ENCODE results near the gene RASSF1. TPM values are rescaled to one million over a fixed set of nuclear protein-coding genes. Genes with fewer than 3 reads are reported as not detected.

Gene RASSF1
- total RNA-seq, 1 donor from 2014 or later, result 14.7 TPM

DNA sequence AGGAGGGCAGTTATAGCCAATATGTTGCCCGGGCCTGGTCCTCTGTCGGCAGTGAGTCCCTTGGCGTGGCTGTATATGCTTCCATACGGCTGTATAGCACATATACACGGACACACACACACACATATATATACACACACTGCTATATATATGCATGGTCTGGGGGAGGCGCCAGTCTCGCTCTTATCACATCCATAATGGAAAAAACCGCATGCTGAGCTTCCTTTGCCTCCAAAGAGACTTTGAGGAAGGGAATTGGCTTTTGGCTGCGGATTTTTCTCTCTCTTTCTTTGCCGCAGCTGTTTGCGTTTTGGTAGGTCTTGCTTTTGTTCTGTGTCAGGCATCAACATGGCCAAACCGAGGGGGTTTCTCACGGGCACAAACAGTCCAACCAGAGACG lies 30.0 kb upstream of the RASSF1 start:
- DNase-seq (ENCODE audit: missing footprints) (no peak), ATAC-seq (no peak)
- intact Hi-C loops (cut with DNase I), result no loop called here

DNA sequence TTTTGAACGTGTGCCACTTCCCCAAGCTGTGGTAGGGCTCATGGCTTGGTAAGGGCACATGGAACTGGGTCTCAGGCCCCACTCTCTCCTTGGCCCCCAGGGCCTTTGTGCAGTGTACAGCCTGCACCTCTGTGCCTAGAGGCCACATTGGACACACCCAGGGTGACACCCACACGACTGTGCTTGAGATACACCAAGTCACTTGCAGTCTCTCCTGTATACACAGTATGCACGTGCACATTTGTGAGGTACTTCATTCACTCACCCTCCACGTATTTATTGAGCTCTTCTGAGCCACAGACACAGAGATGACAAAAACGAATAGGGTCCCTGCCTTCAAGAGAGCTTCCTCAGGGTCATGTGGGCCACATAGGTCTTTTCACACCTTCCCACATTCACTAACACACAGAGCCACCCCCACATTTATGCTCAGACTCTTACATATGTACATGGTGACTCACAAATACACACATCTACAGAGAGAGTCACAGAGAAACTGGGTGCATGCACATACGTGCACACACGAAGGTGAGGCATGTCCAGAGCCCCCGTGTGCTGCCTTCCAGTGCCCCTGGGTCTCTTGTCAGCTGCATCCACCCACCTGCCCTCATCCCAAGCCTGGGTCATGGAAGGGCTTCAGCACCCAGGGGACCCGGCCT lies 28.5 kb upstream of the RASSF1 start:
- DNase-seq (ENCODE audit: missing footprints) (no peak), ATAC-seq (no peak)
- intact Hi-C loops (cut with DNase I), result no loop called here

DNA sequence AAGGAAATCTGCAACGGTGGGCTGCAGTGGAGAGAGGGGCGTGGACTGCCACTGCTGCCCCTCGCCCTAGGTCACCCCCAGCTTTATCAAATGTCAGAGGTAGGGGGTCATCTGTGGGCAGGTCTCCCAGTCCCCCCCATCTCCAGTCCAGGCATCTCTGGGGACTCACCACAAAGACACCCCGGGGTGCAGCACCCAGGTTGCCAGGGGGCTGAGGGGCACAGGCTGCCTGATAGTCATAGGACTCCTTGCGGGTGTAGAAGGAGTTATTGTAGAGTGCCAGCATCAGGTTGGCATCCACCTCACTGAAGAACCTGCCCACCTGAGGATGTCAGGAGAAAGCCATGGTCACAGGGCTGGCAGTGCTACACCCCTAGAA lies 25.2 kb upstream of the RASSF1 start:
- ATAC-seq (no peak), DNase-seq (ENCODE audit: missing footprints) (no peak)
- intact Hi-C loops (cut with DNase I), result no loop called here

DNA sequence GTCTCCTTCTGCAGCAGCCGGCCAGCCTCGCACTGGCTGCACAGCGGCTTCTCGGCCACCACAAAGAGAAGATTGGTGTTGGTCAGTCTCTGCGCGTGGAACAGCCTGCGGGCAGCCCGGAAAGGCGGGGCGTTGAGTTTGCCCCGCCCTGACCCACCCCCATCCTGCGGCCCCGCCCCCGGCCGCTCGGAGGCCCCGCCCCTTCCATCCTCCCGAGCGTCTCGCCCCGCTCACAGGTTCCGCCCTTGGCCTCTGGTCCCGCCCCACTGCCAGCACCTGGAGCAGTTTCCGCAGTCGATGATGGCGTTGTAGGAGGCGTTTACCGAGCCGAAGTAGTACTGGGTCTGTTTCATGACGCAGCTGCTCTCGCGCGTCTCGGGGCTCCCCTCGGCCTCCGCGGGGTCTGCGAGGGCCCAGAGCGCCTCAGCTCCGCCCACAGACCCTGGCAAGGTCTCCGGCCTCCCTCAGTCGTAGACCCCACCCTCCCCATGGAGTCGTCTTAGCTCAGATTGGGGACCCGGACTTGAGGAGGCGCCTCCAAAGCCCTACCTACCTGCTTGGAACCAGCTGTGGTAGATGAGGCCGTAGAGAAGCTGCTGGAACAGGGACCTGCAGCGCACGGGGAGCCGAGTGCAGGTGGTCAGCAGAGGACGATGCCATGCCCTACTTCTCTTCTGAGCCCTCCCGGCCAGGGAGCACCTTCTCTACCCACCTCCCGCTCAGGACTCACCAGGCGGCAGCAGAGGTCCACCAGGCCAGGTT lies 24.6 kb upstream of the RASSF1 start:
- DNase-seq (ENCODE audit: missing footprints), result peak; percentile 91
- intact Hi-C loops (cut with DNase I), result no loop called here
- peak; percentile 88 for ATAC-seq

DNA sequence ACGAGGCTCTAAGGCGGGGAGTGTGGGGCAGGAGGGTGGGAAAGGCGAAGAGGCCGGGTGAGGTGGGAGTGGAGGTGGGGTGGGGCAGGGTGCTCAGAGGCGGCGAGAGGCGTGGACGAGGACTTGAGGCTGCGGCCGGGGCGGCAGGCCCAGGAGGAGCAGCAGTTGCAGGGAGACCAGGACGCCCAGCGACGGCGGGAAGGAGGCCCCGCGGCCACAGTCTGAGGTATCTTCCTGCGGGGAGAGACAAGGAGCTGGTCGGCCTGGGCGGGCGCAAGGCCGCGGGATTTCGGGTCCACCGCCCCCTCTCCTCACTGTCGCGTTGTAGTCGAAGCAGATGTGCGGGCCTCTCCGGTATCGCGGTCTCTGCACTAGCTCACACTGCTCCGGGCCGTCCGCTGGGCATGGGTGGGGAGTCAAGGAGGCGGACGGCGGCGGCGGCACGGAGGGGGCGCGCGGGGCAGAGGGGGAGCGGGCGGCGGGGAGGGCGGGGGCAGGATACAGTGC lies 24.0 kb upstream of the RASSF1 start:
- ATAC-seq (peak; percentile 33), DNase-seq (ENCODE audit: missing footprints) (no peak)

DNA sequence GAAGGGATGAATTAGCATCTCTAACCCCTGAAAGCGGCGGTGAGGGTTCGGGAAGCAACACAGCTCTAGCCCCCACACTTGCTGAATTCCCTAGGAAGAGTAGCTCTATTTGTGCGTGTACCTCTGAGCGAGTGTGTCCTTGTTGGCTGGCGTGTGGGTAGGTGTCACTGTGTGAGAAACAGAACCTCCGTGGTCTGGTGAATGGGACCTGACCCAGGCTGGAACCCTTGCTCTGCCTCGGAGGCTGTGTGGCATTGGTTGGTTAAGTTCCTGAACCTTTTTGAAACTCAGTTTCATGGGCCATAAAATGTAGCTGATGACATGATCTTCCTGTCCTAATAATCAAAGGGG lies 19.1 kb upstream of the RASSF1 start:
- intact Hi-C loops (cut with DNase I), result no loop called here
- no peak for ATAC-seq
- DNase-seq (ENCODE audit: missing footprints), result no peak

More for the DNA sequence above, 24.0 kb upstream of the RASSF1 start:
- intact Hi-C loops (cut with DNase I), result no loop called here

DNA sequence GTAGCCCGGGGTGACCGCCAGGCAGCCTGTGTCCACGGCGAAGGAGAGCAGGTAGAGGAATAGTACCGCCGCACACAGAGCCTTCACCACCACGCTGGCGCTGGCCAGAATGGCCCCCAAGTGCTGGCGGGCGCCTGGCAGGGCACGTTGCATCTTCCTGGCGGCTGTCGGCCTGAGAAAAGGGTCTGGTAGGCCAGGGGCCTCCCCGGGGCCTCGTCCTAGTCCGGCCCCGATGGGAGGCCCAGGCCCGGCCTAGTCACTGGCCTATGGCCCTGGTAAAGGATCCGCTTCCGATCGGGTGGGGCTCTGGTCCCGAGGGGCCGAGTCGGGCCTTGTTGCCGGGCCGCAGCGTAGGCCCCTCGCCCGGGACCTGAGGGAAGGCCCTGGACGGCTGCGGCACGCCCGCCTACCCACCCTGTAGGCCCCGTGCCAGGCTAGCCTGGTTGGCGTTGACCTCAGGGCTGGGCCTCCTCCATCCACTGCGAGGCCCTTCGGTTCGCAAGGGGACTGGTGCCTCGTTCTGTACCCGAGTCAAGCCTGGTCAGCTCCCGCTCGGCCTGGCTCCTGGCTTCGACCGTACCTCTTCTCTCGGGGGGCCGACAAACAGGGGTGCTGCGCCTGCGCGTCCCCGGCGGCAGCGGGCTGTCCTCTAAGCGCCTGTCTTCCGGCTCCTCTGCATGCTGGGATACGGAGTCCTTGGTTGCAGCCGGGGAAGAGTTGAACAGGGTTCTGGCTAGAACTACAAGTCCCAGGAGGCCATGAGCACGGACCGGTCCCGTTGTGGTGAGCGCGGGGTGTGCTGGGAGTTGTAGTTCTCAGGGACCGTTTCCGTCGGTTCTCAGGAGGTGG lies 18.5 kb upstream of the RASSF1 start, which contains the start of gene TMEM115:
Gene TMEM115, minus strand, starts transcription at position 611 of the 849 bp plus-strand sequence. Its CDS starts 458 bp downstream, at position 153.
- intact Hi-C loops (cut with DNase I), result no loop called here

DNA sequence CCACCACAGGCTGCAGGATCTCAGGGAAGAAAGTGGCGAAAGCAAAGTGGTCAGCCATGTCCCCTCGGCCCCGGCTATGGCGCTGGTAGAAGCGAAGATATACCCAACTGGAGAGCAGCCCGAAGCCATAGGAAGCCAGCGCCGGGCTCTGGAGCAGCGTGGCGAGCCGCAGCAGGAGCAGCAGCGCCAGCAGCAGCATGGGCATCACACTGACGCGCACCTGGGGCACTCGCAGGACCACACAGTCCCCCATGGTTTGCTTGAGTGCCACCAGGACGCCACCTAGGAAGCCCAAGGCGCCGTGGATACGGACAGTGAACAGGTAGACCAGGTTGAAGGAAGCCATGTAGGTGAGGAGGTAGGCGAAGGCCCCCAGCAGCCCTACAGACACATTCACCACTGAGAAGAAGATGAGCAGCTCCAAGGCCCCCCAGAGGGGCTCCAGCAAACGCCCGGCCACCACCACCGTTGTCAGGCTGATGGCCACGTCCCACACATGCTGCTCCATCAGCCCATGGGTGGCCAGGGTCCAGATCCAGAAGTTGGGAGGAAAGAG lies 17.8 kb upstream of the RASSF1 start:
- no peak for ATAC-seq
- no peak for DNase-seq (ENCODE audit: missing footprints)
- intact Hi-C loops (cut with DNase I), result no loop called here

More for the DNA sequence above, 18.5 kb upstream of the RASSF1 start, which contains the start of gene TMEM115:
- peak; percentile 97 for ATAC-seq
- peak; percentile 97 for DNase-seq (ENCODE audit: missing footprints)

DNA sequence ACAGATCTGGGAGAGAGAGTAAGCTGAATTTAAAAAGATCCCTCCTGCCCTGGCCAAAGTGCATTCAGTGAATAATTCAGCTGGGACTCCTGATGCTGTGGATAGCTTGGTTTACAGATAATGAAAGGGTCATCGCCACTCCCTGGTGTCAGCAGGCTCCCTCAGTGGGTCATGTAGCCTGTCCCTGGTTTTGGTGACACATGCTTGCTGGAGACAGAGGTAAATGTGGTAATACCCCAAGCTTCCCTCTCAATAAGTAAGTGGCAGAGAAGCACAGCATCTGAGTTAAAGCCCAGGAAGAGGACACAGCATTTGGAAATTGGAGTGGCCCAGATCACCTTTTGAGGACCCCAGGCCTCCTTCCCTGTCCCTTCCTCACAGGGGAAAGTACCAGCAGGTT lies 16.8 kb upstream of the RASSF1 start:
- intact Hi-C loops (cut with DNase I), result no loop called here
- ATAC-seq, result no peak
- no peak for DNase-seq (ENCODE audit: missing footprints)

DNA sequence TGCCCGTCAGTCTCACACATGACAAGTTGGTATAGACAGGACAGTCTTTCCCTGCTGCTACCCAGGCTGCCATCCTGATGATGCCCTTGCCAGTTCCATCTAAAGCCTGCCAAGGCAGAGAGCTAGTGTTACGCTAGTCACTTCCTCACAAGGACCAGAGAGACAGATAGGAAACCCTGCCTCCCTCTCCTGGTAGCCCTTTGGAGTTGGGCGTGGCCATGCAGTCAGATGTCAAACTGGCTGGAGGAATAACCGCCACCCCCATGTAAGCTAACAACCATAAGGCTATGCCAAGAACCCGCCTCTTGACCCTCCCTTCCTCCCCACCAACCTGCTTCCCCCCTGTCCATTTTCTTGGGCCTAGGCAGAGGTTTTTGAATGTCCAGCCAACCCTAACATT lies 15.9 kb upstream of the RASSF1 start:
- DNase-seq (ENCODE audit: missing footprints) (no peak), ATAC-seq (no peak)
- intact Hi-C loops (cut with DNase I), result no loop called here

DNA sequence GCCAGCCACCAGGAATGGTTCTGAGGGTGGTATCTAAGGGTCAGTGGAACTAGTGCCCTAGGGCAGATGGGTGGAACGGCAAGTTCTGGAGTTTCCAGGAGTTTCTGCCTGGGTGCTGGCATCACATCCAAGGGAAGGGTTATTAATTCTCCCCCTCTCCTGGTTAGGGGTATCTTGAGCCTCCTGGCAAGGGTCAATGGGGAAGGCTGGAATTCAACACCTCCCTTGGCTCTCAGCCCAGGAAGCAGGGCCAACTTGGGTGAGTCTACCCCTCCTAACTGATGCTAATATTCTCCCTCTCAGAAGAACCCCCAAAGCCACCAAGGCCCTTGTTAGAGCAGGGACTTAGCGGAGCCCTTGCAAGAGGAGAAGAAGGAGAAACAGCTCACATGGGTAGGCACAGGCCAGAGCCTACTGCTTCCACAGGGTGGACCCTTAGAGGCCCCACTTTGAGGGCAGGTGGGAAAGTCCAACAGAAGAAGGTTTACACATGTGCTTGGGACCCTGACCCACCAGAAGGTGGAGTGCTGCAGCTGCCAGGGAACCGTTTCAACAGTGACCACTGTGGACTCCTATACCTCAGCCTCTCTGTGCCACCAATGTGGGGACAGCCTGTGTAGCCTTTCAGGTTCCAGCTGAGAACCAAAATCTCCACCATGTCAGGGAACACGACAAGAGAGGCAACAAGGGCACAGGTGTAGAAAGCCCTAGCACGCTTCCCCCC lies 15.4 kb upstream of the RASSF1 start:
- no peak for ATAC-seq
- intact Hi-C loops (cut with DNase I), result no loop called here
- DNase-seq (ENCODE audit: missing footprints), result no peak

DNA sequence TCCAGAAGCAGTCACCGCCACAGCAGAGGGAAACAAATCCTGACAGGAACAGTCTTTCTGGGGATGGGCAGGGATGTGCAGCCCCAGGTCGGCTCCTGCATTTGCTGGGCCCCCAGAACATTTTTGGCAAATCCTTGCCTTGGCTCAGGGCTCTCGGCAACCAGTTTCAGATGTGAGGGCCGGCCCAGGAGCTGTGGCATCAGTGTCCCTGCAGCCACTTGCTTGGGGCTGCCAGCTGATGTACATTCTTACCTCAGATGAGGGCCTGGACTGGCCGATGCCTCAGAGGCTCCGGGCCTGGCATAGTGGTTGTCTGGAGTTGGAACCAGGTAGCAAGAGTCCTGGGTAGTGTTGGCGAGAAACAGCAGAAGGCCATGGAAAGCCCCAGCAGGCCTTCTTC lies 14.2 kb upstream of the RASSF1 start:
- DNase-seq (ENCODE audit: missing footprints) (no peak), ATAC-seq (no peak)
- intact Hi-C loops (cut with DNase I), result no loop called here

DNA sequence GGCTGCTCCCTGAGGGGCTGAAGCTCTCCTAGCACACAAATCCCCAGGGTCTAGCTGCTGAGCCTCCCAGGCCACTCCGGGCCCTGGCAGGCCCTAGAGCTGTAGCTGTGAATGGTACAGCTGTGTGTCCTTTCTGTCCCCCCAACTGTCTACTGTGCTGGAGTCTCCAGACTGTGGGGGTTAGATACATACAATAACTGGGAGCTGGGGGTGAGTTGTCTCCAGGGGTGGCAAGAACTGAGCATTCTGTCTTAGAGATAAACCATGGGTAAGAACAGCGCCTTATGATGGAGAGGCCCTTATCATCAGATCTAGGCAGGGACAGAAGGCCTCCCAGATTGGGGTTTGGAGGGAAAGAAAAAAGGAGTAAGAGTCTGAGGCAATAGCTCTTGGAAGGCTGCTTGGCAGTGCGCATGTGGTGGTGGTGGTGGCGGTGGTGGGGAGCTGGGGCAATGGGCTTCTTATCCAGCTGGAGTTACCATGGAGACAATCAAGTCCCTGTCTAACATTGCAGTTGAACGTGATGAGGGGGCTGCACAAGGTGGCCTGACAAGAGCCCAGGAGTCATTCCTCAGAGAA lies 13.6 kb upstream of the RASSF1 start:
- ATAC-seq (no peak), DNase-seq (ENCODE audit: missing footprints) (no peak)
- intact Hi-C loops (cut with DNase I), result no loop called here

DNA sequence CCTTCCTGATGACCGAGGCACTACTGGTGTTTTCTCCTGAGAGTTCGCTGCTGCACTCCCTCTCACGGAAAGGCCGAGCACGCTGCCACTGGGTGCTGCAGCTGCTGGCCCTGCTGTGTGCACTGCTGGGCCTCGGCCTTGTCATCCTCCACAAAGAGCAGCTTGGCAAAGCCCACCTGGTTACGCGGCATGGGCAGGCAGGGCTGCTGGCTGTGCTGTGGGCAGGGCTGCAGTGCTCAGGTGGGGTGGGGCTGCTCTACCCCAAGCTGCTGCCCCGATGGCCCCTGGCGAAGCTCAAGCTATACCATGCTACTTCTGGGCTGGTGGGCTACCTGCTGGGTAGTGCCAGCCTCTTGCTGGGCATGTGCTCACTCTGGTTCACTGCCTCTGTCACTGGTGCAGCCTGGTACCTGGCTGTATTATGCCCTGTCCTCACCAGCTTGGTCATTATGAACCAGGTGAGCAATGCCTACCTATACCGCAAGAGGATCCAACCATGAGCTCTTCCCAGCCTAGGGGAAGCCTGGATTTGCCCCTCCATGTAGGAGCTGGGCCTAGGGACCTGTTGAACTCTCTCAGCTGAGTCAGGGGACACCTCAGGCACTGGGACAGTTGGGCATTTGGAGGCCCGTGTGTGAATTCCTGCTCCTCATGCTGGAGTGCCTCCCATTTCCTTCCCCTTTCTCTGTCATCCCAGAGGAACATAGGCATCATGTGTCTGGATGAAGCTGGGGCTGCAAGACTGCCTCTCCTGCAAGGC lies 12.8 kb upstream of the RASSF1 start:
- intact Hi-C loops (cut with DNase I), result no loop called here
- no peak for DNase-seq (ENCODE audit: missing footprints)
- ATAC-seq, result no peak

DNA sequence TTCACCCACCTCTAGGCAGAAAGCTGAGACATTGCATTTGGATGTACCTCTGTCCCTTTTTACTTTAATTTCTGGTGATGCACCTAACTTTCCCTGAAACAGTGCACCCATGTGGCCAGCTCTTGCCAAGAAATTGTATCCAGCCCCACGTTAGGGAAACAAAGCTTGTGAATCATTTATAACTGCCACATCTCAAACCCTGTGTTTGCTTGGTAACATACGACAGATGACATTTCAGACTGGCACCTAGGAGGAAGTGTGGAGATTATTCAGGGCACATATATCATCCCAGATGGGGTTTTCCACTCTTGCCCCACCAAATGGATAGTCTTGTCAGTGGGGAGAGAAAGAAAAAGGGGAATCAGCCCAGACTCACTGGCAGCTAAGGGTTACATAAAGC lies 12.1 kb upstream of the RASSF1 start:
- intact Hi-C loops (cut with DNase I), result no loop called here
- DNase-seq (ENCODE audit: missing footprints) (no peak), ATAC-seq (no peak)

DNA sequence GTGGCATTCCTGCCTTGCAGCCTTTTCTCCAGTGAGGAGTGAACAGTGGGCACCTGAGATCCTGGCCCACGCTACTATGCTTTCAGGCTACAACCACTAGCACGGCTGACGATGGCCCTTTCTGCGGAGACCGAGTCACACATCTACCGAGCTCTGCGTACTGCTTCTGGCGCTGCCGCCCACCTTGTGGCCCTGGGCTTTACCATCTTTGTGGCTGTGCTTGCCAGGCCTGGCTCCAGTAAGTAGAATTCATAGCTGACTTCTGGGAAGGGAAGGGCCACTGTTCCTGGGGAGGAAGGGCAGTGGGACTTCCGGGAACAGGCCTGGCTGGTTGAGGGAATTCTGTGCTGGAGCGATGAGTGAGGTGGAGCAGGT lies 10.7 kb upstream of the RASSF1 start:
- intact Hi-C loops (cut with DNase I), result no loop called here
- DNase-seq (ENCODE audit: missing footprints) (no peak), ATAC-seq (no peak)

DNA sequence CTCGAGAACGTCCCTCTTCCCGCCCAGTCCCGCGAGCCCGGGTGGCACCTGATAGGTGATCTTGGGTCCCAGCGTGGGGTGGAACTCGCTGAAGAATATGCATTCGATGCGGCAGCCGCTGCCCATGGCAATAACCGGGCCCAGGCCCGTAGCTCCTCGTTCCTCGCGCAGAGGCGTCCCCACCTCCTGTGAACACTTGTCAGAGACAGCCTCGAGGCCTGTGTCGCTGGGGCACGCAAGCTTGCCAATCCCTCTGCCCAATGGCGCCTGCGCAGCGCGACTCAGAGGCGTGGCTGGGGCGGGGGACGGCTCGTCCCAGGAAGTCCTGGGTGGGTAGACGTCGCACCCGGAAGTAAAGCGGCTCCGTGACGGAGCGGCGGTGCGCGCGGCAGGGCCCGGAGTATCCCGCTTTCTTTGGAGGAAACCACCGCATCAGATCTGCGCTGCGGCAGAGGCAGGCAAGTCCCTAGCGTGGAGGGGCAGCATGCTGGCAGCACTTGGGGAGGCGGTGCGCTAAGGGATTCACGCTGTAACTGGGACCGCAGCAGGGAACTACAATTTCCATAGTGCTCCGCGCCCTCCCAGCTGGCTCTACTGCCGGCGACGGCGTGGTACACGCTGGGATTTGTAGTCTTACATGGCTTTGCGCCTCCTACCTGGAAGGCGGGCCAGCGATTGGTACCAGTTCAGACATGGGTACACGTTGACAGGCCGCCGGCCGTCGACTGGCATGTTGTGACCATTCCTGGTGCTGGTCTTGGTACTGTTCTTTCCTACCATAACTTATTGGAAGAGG lies 10.1 kb upstream of the RASSF1 start, which contains the start of the genes CYB561D2 and NPRL2:
Gene CYB561D2, plus strand, starts transcription at position 336 of the 796 bp plus-strand sequence. CDS start 572 bp downstream, outside the sequence.
Gene NPRL2, minus strand, starts transcription at position 249 of the 796 bp plus-strand sequence. Its CDS starts 123 bp downstream, at position 126.
- DNase-seq (ENCODE audit: missing footprints) (peak; percentile 99), ATAC-seq (peak; percentile 95)
- intact Hi-C loops (cut with DNase I), result loop anchor here (1.0 kb wide), 1 partner anchor 192 kb away; no protein-coding TSS in a partner anchor
